Medulla oblongata (tissue), 1 donor: Measurements from ENCODE around the gene MVB12B.

Experiments used
- DNase-seq: peaks from one replicate; pipeline ENCODE4 v3.0.0-alpha.2; 2015; ENCODE audit errors: extremely low spot score

Gene MVB12B

DNA sequence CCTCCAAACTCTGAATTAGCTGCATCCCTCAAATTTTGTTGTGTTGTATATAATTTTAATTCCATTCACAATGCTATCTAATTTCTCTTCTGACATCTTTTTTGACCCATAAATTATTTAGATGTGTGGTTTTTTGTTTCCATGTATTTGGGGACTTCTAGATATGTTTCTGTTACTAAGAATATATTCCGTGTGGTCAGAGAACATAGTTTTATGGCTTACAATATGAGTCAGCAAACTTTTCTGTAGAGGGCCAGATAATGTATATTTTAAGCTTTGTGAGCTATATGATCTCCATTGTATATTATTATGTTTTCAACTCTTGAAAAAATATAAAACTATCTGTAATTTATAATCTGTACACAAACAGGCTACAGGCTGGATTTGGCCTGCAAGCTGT, 33.4 kb downstream of the MVB12B start:
- DNase-seq: no peak

DNA sequence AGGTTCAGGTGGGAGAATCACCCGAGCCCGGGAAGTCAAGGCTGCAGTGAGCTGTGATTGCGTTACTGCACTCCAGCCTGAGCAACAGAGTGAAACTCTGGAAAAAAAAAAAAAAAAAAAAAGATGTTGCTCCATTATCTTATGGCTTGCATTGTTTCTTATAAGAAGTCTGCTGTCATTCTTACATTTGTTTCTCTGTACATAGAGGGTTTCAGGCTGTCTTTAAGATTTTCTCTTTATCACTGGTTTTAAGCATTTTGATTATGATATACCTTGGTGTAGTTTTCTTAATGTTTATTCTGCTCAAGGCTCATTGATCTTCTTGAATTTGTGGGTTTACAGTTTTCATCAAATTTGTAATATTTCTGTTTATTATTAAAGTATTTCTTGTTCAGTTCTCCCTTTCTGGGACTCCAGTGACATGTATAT, 35.2 kb downstream of the MVB12B start:
- no peak for DNase-seq

DNA sequence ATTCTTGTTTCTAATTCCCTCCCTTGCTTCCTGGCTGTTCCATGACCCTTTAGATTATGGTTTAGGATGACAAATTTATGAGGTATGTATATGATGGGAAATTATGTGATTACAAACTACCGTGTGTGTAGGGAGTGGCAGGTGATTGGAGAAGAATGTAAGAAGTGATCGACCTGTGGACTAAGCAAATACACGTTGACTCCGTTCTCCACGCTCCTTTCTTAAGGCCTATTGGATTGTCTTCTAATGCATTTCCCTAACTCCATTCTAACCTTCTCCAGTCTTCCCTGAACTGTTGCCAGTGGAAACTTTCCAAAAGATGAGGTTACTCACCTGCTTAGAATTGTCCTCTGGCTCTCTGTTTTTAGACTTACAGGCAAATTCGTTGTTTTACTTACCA, 36.6 kb downstream of the MVB12B start:
- no peak for DNase-seq

- no peak for DNase-seq
These were observed 37.4 kb downstream of the MVB12B start for GRCh38 chr9:126363847-126364671.

GRCh38 chr9:126365780-126366179, 39.2 kb downstream of the MVB12B start:
- DNase-seq: peak; percentile 55

DNA sequence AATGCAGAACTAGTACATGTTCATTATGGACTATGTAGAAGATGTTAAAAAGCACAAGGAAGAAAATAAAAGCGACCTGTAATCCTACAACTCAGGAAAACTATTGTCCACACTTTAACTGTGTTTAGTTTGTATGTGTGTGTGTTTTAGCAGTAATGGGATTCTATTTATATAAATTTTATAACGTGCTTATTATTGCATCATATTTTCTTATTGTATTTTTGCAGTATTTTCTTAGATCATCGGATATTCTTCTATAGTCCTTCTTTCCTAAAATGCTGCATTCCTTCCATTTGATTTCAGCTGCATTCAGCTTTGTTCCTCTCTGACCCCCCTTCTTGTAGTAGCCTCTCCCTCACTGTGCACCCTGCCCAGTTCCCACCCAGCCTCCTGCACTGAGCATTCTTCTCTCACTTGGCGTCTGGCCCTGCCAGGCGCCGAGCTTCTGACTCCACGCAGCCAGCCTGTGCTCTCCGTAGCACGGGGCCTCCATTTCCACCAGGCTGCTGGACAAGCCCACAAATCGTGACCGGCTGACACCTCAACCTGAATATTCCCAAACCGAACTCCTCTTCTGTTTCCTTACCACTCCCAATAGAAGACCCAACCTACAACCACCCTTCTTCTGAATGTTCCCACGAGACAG, 39.9 kb downstream of the MVB12B start:
- DNase-seq: peak; percentile 92

- no peak for DNase-seq
These were observed 40.5 kb downstream of the MVB12B start for GRCh38 chr9:126367139-126367538.

GRCh38 chr9:126367616-126368015, 41.0 kb downstream of the MVB12B start:
- DNase-seq: no peak

- DNase-seq: no peak
These were observed 41.4 kb downstream of the MVB12B start for GRCh38 chr9:126368020-126368419.

DNA sequence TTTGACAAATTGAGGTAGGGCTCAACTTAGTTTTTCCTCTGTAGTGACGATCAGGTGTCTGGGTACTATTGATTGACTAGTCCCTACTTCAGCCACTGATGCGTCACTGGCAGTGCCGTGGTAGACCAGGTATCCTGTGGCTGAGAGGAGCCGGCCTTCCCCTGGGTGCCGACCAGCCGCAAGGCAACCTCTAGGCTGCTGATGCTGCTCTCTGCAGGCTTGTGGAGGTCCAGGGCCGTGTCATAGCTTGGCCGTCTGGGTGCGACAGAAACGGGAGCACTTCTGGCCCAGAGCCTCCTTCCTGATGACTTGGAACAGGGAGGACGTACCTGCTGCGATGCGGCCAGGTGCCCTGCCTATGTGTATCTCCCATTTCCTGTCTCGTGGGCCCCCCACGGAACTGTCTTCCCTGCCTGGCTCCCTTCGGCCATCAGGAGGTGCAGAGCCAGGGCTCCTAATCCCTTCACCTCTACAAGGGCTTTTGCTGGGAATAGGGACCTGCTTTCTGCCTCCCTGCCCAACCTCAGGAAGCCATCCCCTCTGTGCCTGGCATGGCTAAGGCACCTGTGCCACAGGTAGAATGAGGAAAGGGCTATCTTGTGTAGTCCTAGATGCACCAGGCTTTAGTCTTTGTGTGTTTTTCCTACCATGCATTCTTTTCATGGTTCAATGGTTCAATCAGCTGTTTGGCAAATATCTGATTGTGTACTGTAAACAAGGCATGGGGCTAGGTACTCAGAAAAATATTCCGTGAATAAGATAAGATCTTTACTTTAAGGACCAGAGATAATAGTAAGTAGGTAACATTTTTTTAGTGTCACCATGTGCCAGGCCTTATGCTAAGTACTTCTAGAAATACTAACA, 44.6 kb downstream of the MVB12B start:
- no peak for DNase-seq

DNA sequence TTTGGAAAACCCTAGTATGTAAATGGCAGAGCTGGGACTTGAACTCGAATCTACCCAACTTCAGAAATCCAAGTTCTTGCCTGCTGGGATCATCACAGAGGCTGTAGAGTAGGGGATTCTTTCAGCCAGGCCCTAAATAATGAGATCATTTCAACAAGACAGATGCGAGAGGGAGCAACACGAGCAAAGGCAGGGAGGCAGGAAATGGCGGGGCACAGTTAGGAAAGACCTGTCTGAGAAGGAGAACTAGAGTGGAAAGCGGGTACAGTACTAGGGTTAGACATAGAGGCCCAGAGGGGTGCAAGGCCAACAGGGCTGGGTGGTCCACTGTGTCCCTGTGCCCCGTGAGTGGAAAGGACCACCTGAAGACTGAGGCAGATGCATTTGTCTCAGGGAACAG, 46.1 kb downstream of the MVB12B start:
- no peak for DNase-seq

GRCh38 chr9:126373241-126373640, 46.6 kb downstream of the MVB12B start:
- DNase-seq: no peak

- no peak for DNase-seq
These were observed 47.7 kb downstream of the MVB12B start for GRCh38 chr9:126374366-126374781.

DNA sequence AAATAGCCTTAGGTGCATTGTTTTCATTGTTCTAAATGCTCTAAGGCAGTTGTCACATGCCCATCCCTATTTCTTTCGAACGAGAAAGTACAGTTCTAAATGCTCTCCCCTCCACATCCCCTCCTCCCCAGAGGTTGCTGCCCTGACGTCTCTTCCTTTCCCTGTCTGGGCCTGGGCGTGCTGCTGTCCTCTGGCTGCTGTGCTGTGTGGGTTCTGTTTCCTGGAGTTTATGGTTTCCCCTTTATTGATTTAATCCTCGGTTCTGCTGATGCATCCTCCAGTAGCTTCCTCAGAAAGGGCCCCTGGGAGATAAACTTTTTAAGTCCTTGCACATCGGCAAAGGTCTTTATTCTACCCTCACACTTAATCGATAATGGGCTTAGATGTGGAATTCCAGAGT, 48.8 kb downstream of the MVB12B start:
- DNase-seq: peak; percentile 74

DNA sequence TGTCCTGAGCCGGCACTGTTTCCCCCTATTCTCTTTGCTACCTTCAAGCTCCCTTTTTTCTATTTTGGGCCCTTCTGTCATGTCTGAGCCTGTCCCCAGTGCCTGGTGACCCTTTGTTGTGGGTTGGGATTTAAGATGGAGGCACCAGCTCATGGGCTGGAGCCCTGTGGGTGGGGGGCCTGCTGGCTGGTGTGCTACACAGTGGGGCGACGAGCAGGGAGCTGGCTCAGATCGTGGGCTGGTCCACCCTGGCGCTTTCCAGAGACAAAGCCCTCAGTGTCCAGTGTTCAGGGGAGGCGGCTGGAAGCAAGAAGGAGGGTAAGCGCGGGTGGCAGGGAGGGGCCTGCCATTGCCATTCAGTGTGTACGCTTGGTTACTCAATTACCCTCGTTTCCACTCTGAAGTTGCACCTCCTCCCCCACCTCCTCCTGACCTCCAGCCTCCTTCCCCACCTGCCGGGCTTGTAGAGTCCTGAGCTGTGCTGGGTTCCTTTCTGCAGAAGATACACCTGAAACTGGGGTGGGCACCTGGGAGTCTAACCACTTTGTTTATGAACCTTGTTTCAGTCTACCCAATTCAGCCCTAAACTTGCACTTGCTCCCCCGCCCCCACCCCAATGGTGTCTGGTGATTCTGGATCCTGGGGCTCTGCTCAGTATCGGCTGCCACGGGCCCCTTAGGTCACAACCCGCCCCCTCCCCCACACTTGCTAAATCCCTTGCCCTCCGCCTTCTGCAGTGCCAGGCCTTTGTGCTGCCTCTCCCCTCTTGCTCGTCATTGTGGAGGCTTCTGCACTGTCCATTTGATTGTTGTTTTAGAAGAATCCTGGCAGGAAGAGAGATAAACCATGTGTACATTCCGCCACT, 49.9 kb downstream of the MVB12B start:
- DNase-seq: peak; percentile 93

- no peak for DNase-seq
These were observed 50.5 kb downstream of the MVB12B start for GRCh38 chr9:126377176-126377509.

GRCh38 chr9:126377536-126377935, 50.9 kb downstream of the MVB12B start:
- DNase-seq: peak; percentile 97

DNA sequence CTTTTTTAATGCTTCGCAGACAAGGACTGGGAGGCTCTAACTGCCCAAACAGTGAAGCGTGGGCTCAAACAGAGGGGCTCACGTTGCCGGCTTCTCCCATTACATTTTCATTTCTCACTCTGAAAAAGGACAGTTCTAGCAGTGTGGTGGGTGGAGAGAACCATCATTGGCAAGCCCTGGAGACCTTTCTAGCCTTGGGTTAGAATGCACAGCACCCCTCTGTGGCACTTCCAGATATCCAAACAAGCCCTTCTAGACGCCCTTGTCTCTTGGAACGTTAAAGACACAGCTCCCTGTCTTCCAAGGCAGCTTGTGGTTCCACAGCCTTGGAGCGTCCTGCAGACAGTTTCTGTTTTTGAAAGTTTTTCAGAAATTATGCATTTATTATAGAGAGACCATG, 52.1 kb downstream of the MVB12B start:
- no peak for DNase-seq

DNA sequence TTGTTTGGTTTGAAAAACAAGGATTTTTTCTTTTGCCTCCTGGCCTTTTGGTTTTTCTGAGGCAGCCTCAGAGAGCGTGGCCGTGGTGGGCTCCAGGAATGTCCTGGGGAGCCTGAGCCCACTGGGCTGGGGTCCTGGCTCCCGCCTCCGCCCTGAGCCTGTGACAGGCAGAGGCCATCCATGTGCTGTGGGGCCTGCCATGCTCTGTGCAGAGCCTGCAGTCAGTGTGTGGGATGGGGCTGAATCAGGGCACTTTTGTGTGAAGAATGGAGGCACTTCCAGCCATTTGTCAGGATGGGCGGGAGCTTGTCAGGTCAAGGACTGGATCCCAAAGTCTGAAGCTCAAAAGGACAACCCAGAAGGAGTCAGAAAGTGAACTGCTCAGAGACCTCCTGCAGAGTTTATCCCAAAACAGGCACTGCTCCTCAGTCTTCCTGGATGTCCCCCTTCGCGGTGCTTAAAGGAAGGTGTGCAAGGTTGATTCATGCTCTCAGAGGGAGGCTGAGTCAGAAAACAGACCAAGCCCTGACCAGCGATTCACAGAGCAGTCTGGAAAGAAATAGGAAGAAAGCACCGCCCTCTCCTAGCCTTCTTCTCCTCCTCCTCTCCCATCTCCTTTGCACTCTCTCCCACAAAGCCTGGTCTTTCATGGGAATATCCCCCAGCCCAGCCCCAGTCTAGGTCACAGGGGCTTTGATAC, 53.2 kb downstream of the MVB12B start:
- DNase-seq: no peak

DNA sequence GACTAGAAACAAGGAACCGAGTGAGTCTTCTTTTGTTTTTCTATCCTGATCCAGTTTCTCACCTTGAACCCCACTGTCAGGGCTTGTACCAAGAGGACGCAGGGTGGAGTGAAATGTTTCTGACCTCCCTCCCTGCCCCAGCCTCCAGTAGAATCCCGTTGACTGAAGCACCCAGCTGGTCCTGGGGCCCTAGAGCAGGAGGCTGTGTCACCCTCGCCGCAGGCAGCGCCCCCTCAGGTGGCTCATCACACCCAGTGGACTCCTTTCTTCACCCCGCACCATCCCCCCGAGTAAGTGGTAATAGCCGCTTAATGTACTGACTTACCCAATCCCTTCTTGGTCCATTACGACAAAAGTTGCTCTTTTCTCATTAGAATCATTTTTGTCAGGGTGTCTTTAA, 53.8 kb downstream of the MVB12B start:
- no peak for DNase-seq

DNA sequence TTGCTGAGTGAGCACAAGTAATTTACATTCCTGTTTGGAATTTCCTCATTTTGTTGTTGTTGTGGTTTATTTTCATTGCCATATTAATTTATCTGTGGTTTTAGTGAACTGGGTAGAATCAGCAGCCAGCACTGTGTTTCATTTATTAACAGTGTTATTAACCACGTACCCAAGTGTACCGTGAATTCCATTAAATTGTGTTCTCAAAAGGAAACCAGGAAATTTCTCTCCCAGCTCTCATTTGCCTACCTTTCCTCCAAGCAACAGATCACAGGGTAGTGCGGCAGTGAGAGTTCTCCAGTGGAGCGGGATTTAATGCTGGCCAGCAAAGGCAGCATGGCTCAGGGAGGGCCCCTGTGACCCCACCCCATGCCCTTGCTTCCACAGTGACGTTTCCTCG, 54.6 kb downstream of the MVB12B start:
- DNase-seq: no peak
